DOHH2 (cell line): ENCODE data around the gene PSME2.

Experiments used
- H3F3A ChIP-seq: fragments of 200-600 bp; sonication (generic), shearing (Covaris generic); 2 replicates; pipeline ENCODE4 v1.6.0; 2016; ENCODE audit warnings: antibody characterized with exemption, mild to moderate bottlenecking; ENCODE audit not compliant: control insufficient read depth, insufficient read depth
- H3K27ac ChIP-seq: fragments of 200-600 bp; sonication (generic); 2 replicates; pipeline ENCODE4 v1.5.1; 2014; ENCODE audit warnings: low read depth, mild to moderate bottlenecking, low read length, moderate library complexity
- H3K27me3 ChIP-seq: fragments of 200-600 bp; sonication (generic); 2 replicates; pipeline ENCODE4 v1.6.1; 2014; ENCODE audit warnings: mild to moderate bottlenecking, low read length, mixed read lengths; ENCODE audit not compliant: control insufficient read depth
- H3K36me3 ChIP-seq: fragments of 200-600 bp; sonication (generic); 2 replicates; pipeline ENCODE4 v1.6.1; 2014; ENCODE audit warnings: mild to moderate bottlenecking, low read length, moderate library complexity, mixed read lengths; ENCODE audit not compliant: control insufficient read depth
- H3K4me1 ChIP-seq: fragments of 200-600 bp; sonication (generic); 2 replicates; pipeline ENCODE4 v1.6.1; 2014; ENCODE audit warnings: mild to moderate bottlenecking, low read length, mixed read lengths; ENCODE audit not compliant: control insufficient read depth
- H3K4me2 ChIP-seq: fragments of 200-600 bp; sonication (generic); 2 replicates; pipeline ENCODE4 v1.6.0; 2014; ENCODE audit warnings: mild to moderate bottlenecking, low read length, moderate library complexity
- H3K4me3 ChIP-seq: fragments of 200-600 bp; sonication (generic); 2 replicates; pipeline ENCODE4 v1.5.1; 2014; ENCODE audit warnings: mild to moderate bottlenecking, low read length, mixed read lengths
- H3K79me2 ChIP-seq: fragments of 200-600 bp; sonication (generic); 2 replicates; pipeline ENCODE4 v1.6.1; 2014; ENCODE audit warnings: mild to moderate bottlenecking, low read length, mixed read lengths; ENCODE audit not compliant: control insufficient read depth
- H3K9me2 ChIP-seq: fragments of 200-600 bp; sonication (generic); replicated peaks from 2 replicates; pipeline ENCODE4 v1.6.1; 2014; ENCODE audit warnings: mild to moderate bottlenecking, low read length, mixed read lengths; ENCODE audit not compliant: control insufficient read depth
- H3K9me3 ChIP-seq: fragments of 200-600 bp; sonication (generic); 2 replicates; pipeline ENCODE4 v1.6.1; 2014; ENCODE audit warnings: antibody characterized with exemption, low read length, mixed read lengths; ENCODE audit not compliant: control insufficient read depth, insufficient read depth
- H4K20me1 ChIP-seq: fragments of 200-600 bp; sonication (generic); 2 replicates; pipeline ENCODE4 v1.6.0; 2014; ENCODE audit warnings: low read depth, mild to moderate bottlenecking, antibody characterized with exemption, low read length, moderate library complexity; ENCODE audit not compliant: control insufficient read depth, insufficient read depth
- EZH2phosphoT487 ChIP-seq: fragments of 200-600 bp; sonication (generic); IDR thresholded peaks from 2 replicates; pipeline ENCODE4 v1.6.1; 2017; ENCODE audit warnings: borderline replicate concordance, mild to moderate bottlenecking, antibody characterized with exemption, low read length, moderate library complexity, mixed read lengths
- TF ChIP-seq, protein P1 (sequence below): fragments of 200-600 bp; sonication (generic); IDR thresholded peaks from one replicate; pipeline ENCODE4 v1.5.1; 2014; ENCODE audit warnings: antibody characterized with exemption, mild to moderate bottlenecking, low read depth, low read length; ENCODE audit not compliant: poor library complexity, severe bottlenecking

Gene PSME2

DNA sequence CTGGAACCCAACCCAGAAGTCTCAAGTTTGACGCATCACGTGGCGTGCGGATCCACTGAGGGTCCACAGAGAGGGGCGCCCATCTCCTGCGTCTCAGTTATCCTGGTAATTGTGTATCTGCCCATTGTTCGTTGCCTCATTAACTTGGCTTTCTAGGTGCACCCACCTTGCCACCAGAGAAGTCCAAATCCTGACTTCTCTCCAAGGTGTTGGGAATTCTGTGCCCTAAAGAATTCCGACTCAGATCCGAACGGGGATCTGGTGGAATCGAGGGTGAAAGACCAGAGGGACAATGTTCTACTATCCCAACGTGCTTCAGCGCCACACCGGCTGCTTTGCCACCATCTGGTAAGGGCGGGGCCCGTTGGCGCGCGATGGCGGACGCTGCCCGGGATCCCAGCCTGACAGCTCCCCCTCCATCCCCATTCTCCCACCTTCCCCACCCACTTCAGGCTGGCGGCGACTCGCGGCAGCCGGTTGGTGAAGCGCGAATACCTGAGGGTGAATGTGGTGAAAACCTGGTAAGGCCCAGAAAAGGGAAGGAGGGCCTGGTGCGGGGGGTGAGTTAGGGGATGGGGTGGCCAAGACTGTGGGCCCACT is 26.0 kb upstream of the PSME2 start:
- Histone ChIP-seq H3K4me3 (peak overlapping the region; percentile 78), H3K27ac (no peak overlapping the region; the same call in 1 of the 2 replicates), H3K27me3 (no peaks in the 10 kb centered on the region), H3K79me2 (no peaks in the 10 kb centered on the region; the same call in 1 of the 2 replicates), H4K20me1 (no peaks in the 10 kb centered on the region), H3K36me3 (no peaks in the 10 kb centered on the region), H3K9me2 (no peaks in the 10 kb centered on the region), H3K4me2 (peak overlapping the region; percentile 77), H3K9me3 (no peaks in the 10 kb centered on the region), H3F3A (peaks cover 5% of the 10 kb centered on the region; the same call in 1 of the 2 replicates), H3K4me1 (peaks cover 22% of the 10 kb centered on the region)
- TF ChIP-seq, protein P1, sequence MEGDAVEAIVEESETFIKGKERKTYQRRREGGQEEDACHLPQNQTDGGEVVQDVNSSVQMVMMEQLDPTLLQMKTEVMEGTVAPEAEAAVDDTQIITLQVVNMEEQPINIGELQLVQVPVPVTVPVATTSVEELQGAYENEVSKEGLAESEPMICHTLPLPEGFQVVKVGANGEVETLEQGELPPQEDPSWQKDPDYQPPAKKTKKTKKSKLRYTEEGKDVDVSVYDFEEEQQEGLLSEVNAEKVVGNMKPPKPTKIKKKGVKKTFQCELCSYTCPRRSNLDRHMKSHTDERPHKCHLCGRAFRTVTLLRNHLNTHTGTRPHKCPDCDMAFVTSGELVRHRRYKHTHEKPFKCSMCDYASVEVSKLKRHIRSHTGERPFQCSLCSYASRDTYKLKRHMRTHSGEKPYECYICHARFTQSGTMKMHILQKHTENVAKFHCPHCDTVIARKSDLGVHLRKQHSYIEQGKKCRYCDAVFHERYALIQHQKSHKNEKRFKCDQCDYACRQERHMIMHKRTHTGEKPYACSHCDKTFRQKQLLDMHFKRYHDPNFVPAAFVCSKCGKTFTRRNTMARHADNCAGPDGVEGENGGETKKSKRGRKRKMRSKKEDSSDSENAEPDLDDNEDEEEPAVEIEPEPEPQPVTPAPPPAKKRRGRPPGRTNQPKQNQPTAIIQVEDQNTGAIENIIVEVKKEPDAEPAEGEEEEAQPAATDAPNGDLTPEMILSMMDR = no peak
- no peak for TF ChIP-seq EZH2phosphoT487

DNA sequence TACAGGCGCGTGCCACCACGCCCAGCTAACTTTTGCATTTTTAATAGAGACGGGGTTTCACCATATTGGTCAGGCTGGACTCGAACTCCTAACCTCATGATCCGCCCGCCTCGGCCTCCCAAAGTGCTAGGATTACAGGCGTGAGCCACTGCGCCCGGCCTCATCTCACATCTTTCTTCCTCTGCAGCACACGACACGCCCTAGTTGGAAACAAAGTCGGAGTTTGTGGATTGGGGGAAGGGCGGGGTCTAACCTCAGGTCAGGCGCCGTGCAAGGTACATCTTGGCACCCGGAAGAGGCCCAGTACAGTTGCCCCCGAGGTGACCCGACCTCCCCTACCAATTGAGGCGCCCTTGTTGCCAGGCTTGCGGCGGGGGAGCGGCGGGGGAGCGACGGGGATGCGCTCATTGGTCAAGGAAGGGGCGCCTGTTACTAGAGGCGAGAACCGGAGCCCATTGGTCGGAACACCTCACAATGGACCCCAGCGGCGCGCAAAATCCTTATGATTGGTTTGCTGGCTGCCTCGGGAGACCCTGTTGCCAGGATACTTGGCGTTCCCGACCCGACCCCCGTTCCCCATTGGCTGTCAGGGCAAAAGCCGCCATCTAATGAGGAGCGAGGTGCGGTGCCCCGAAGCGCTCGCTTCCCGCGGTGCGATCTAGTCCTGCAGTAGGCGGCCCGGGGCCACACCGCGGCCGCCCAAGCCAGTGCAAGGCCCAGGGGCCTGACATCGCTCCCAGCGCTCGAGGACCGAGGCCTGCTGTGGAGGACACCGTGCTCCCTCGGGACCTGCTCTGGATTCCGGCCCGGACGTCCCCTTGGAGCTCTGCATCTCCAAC is 25.2 kb upstream of the PSME2 start, which contains the start of gene REC8:
Gene REC8, plus strand, starts transcription at position 659 of the 839 bp plus-strand sequence. CDS start 473 bp downstream, outside the sequence.
- Histone ChIP-seq H3K9me2 (no peaks in the 10 kb centered on the region), H3K4me2 (peak within 1 kb of the TSS; percentile 77), H3K36me3 (peaks cover 2% of the 10 kb centered on the region; the same call in 1 of the 2 replicates), H3K27ac (peak within 1 kb of the TSS; percentile 21; the same call in 1 of the 2 replicates), H3F3A (peaks cover 5% of the 10 kb centered on the region; the same call in 1 of the 2 replicates), H3K79me2 (no peaks in the 10 kb centered on the region; the same call in 1 of the 2 replicates), H3K4me3 (peak within 1 kb of the TSS; percentile 78), H3K9me3 (no peaks in the 10 kb centered on the region), H3K27me3 (no peaks in the 10 kb centered on the region), H3K4me1 (peaks cover 22% of the 10 kb centered on the region), H4K20me1 (no peaks in the 10 kb centered on the region)
- TF ChIP-seq, protein P1 = no peak
- TF ChIP-seq EZH2phosphoT487 = no peak

DNA sequence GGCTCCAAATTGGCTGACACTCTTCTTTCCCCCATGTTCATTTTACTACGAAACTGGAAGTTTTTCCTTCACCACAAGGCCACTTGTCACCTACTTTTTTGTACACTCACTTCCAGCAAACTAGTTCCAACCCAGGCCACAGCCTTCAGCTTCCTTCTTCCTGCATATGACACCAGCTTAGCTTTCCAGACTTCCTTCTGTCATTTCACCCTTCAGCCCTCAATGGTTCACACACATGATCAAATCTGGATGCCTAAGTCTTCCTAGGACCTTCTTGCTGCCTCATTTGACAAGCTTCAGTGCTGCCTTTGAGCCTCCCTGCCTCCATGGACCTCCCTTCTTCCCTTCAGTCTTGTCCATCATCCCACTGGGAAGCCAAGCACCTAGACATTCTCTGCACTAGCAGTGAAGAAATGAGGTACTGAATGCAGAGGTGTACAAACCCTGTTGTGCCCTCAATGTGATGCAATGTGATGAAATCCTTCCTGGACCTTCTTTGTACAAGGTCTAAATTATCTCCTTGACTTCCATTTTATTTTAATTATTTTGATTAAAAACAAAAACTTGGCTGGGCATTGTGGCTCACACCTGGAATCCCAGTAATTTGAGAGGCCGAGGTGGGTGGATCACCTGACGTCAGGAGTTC is 21.2 kb upstream of the PSME2 start:
- H3K4me3 ChIP-seq = no peak overlapping the region
- H3K27ac ChIP-seq = no peak overlapping the region
- peaks cover 32% of the 10 kb centered on the region for H3K36me3 ChIP-seq
- peaks cover 21% of the 10 kb centered on the region for H3K4me1 ChIP-seq
- no peak overlapping the region for H3K4me2 ChIP-seq
- no peaks in the 10 kb centered on the region for H3K9me3 ChIP-seq
- no peaks in the 10 kb centered on the region for H3K9me2 ChIP-seq
- H3F3A ChIP-seq = peaks cover 3% of the 10 kb centered on the region; the same call in 1 of the 2 replicates
- no peaks in the 10 kb centered on the region for H3K27me3 ChIP-seq
- H3K79me2 ChIP-seq = no peaks in the 10 kb centered on the region; the same call in 1 of the 2 replicates
- H4K20me1 ChIP-seq = no peaks in the 10 kb centered on the region
- no peak for TF ChIP-seq EZH2phosphoT487
- TF ChIP-seq, protein P1 = no peak
